ENCODE results near the gene UNK.
A peak's percentile ranks its signal among the peaks of the same experiment; 100 is the strongest.
"Not testable (repeated sequence)": the region's sequence is repeated elsewhere in the genome, so short reads cannot be mapped to it uniquely, and the experiment has no call there.

UNK gene

GRCh38 chr17:75753514-75754377, 30.9 kb upstream of the UNK start:
- H3K4me3 ChIP-seq (ENCODE audit: low read length), result peak overlapping the region; percentile 33
- DNase-seq (ENCODE audit: low read depth, low spot score), result peak; percentile 46

- no peak overlapping the region for H3K4me3 ChIP-seq (ENCODE audit: low read length)
- no peak for DNase-seq (ENCODE audit: low read depth, low spot score)
Measured at GRCh38 chr17:75754378-75755204, 30.0 kb upstream of the UNK start.

- DNase-seq (ENCODE audit: low read depth, low spot score), result no peak
- no peak overlapping the region for H3K4me3 ChIP-seq (ENCODE audit: low read length)
Measured at GRCh38 chr17:75755205-75755901, 29.3 kb upstream of the UNK start.

GRCh38 chr17:75755990-75756389, 28.6 kb upstream of the UNK start:
- no peak overlapping the region for H3K4me3 ChIP-seq (ENCODE audit: low read length)
- no peak for DNase-seq (ENCODE audit: low read depth, low spot score)

- no peak overlapping the region for H3K4me3 ChIP-seq (ENCODE audit: low read length)
- no peak for DNase-seq (ENCODE audit: low read depth, low spot score)
Measured at GRCh38 chr17:75756451-75757085, 28.0 kb upstream of the UNK start.

- DNase-seq (ENCODE audit: low read depth, low spot score), result no peak
- H3K4me3 ChIP-seq (ENCODE audit: low read length), result no peak overlapping the region
Measured at GRCh38 chr17:75757086-75757681, 27.4 kb upstream of the UNK start.

GRCh38 chr17:75758131-75758905, 26.3 kb upstream of the UNK start:
- DNase-seq (ENCODE audit: low read depth, low spot score), result no peak
- H3K4me3 ChIP-seq (ENCODE audit: low read length), result no peak overlapping the region

- no peak overlapping the region for H3K4me3 ChIP-seq (ENCODE audit: low read length)
- no peak for DNase-seq (ENCODE audit: low read depth, low spot score)
Measured at GRCh38 chr17:75759457-75759856, 25.1 kb upstream of the UNK start.

GRCh38 chr17:75759978-75760640, 24.5 kb upstream of the UNK start:
- DNase-seq (ENCODE audit: low read depth, low spot score); H3K4me3 ChIP-seq (ENCODE audit: low read length): not testable (repeated sequence)

GRCh38 chr17:75762513-75763268, 21.9 kb upstream of the UNK start:
- H3K4me3 ChIP-seq (ENCODE audit: low read length), result no peak overlapping the region
- DNase-seq (ENCODE audit: low read depth, low spot score), result no peak

- DNase-seq (ENCODE audit: low read depth, low spot score), result no peak
- H3K4me3 ChIP-seq (ENCODE audit: low read length), result no peak overlapping the region
Measured at GRCh38 chr17:75763269-75763607, 21.4 kb upstream of the UNK start.

- H3K4me3 ChIP-seq (ENCODE audit: low read length), result peak overlapping the region; percentile 64
- DNase-seq (ENCODE audit: low read depth, low spot score), result no peak
Measured at GRCh38 chr17:75763613-75764416, 20.8 kb upstream of the UNK start.

- no peak for DNase-seq (ENCODE audit: low read depth, low spot score)
- peak overlapping the region; percentile 64 for H3K4me3 ChIP-seq (ENCODE audit: low read length)
Measured at GRCh38 chr17:75764417-75764710, 20.2 kb upstream of the UNK start.

- DNase-seq (ENCODE audit: low read depth, low spot score), result no peak
- H3K4me3 ChIP-seq (ENCODE audit: low read length), result peak within 1 kb of the TSS; percentile 64
Measured at GRCh38 chr17:75764711-75765421, 19.7 kb upstream of the UNK start, which contains the start of gene GALK1. GALK1 (minus strand) TSS chr17:75765192; CDS start chr17:75765136, 56 bp downstream.

- no peak for DNase-seq (ENCODE audit: low read depth, low spot score)
- H3K4me3 ChIP-seq (ENCODE audit: low read length), result no peak overlapping the region
Measured at GRCh38 chr17:75765981-75766380, 18.6 kb upstream of the UNK start.

GRCh38 chr17:75767881-75768280, 16.7 kb upstream of the UNK start:
- H3K4me3 ChIP-seq (ENCODE audit: low read length), result no peak overlapping the region
- no peak for DNase-seq (ENCODE audit: low read depth, low spot score)

Measured in Jurkat, Clone E6-1 (cell line).